AG04449 (cell line): ENCODE measurements around the gene SSBP3.

Experiments used
- CTCF ChIA-PET: fragments of 350-600 bp; formaldehyde crosslinking; extraction: SDS; loops from one replicate; lab custom pipeline; 2021; ENCODE audit warnings: antibody characterized with exemption; lab: Yijun Ruan, JAX
- POLR2A ChIA-PET: fragments of 400-600, 350-600 bp; formaldehyde crosslinking; extraction: SDS; loops from one replicate; lab custom pipeline; 2020; ENCODE audit warnings: antibody characterized with exemption, inconsistent platforms; lab: Yijun Ruan, JAX
- DNase-seq: peaks from one replicate; pipeline ENCODE4 v3.0.0-alpha.2; 2010; ENCODE audit warnings: low read depth, low spot score
- H3K4me3 ChIP-seq: 2 replicates; pipeline ENCODE4 v1.5.1; 2011; ENCODE audit warnings: low read depth, mild to moderate bottlenecking, control low read depth, low read length
- TF ChIP-seq, protein P1 (sequence below): IDR thresholded peaks from one replicate; pipeline ENCODE4 v1.5.1; 2011; ENCODE audit warnings: mild to moderate bottlenecking, moderate library complexity, low read length, control low read depth, inconsistent platforms; ENCODE audit not compliant: insufficient read depth; ENCODE audit errors: missing control alignments

The SSBP3 gene

DNA sequence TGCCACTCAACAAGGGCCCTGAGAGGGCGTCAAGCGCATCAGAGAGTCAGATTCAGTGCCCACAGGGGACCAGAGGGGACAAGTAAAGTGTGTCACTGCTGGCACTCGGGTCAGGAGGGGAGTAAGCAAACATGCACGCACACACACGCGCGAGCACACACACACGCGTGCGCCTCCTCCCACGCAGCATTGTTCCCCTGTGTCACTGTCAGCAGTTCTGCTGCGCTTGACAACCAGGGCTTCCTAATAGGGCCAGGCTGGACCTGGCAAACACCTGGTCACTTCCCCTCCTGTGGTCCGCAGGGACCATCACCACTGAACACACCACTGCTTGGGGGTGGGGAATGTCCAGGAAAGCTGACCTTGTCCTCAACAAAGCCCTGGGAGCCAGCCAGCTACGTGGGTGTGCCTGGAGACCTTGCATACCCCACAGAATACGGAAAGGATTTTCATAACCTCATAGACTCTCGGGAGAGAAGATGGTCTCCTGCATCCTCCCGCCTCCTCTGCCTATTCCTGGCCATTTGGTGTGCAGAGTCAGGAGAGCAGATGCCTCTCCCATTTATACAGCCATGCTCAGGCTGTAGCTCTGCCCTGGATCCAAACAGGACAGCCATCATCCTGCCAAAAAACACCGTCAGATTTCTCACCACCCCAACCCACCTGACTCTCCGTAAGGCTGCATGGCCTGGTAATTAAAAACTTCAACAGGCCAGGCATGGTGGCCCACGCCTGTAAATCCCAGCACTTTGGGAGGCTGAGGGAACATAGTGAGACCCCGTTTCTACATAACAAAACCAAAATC lies 73.2 kb downstream of the SSBP3 start:
- TF ChIP-seq, protein P1, sequence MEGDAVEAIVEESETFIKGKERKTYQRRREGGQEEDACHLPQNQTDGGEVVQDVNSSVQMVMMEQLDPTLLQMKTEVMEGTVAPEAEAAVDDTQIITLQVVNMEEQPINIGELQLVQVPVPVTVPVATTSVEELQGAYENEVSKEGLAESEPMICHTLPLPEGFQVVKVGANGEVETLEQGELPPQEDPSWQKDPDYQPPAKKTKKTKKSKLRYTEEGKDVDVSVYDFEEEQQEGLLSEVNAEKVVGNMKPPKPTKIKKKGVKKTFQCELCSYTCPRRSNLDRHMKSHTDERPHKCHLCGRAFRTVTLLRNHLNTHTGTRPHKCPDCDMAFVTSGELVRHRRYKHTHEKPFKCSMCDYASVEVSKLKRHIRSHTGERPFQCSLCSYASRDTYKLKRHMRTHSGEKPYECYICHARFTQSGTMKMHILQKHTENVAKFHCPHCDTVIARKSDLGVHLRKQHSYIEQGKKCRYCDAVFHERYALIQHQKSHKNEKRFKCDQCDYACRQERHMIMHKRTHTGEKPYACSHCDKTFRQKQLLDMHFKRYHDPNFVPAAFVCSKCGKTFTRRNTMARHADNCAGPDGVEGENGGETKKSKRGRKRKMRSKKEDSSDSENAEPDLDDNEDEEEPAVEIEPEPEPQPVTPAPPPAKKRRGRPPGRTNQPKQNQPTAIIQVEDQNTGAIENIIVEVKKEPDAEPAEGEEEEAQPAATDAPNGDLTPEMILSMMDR, result no peak
- H3K4me3 ChIP-seq, result no peak overlapping the region
- POLR2A ChIA-PET, result no interaction called here
- DNase-seq, result no peak
- CTCF ChIA-PET, result interaction anchor here (0.8 to 1.0 kb wide), 2 partner anchors 53 to 208 kb away, joined by 3 read pairs; no protein-coding TSS in a partner anchor

- ChIA-PET POLR2A (no interaction called here), CTCF (interaction anchor here (0.8 to 1.2 kb wide), 2 partner anchors 24 to 54 kb away, joined by 3 read pairs; no protein-coding TSS in a partner anchor)
- TF ChIP-seq, protein P1, result no peak
- H3K4me3 ChIP-seq, result no peak overlapping the region
- DNase-seq, result no peak
Measured at GRCh38 chr1:54331843-54332463, 74.2 kb downstream of the SSBP3 start.

DNA sequence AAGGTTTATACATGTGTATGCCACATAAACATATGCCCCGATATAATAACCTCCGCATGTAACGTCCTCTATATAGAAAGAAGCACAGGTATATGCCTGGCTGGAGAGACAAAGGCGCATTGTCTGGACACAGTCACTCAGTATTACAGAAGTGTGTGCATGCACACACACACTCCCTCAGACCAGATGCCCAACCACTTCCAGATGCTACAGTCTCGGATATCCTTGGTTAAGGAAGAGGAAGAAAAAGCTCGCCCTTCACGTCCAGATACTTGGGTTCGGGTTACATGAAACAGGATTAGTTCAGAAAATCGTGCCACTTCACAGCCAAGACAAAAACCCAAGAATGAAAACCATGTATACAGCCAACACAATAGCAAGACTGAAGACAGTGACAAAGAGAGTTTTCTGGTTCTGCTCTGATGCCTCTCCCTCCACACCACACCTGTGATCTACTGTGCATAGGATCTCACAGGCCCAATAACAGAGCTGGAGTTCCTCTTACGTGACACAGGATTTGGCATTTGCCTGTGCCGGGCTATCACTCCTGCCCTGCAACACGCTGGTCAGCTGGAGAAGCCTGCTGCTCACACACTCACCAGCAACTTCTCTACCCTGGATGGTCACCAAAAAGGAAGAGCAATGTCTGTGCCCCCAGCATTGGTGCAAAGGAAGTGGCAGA lies 75.0 kb downstream of the SSBP3 start:
- no peak overlapping the region for H3K4me3 ChIP-seq
- DNase-seq, result no peak
- POLR2A ChIA-PET, result no interaction called here
- TF ChIP-seq, protein P1, result no peak
- CTCF ChIA-PET, result interaction anchor here (1.2 kb wide), 1 partner anchor 24 kb away, joined by 3 read pairs; no protein-coding TSS in a partner anchor

DNA sequence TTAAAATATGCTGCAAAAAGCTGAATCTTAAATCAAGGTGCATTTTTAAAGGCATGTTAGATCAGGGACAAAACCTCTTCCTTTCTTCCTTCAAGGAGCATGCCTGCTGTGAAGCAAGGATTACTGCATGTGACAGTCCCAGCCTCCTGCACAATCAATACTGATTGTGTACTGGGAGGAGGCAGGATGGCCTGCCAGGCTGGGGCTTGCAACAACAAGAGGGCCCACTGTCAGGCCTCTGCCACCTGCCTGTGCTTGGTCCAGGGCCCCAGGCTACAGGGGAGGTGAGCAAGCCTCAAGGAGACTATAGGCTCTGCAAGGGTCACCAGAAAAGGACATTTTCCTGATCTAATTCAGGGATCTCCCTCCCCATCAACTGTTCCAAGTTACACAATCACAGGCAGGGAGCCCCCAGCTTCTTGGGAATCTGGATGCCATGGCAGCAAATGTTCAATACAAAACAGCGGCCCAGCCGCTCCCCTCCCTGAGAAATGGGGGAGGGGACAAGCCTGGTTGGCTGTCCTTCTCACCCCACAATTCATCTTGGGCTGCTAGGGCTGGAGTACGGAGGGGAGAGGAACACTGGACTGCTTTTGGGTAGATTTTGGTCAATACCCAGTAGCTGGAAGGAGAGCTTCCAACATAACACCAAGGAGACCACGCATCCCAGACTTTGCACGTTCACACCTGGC lies 76.7 kb downstream of the SSBP3 start:
- H3K4me3 ChIP-seq, result no peak overlapping the region
- TF ChIP-seq, protein P1, result no peak
- CTCF ChIA-PET, result interaction anchor here (1.3 kb wide), 2 partner anchors 55 to 208 kb away, joined by 3 read pairs; no protein-coding TSS in a partner anchor
- no peak for DNase-seq
- POLR2A ChIA-PET, result no interaction called here

GRCh38 chr1:54328066-54328636 lies 78.0 kb downstream of the SSBP3 start:
- CTCF ChIA-PET, result interaction anchor here (1.3 to 1.4 kb wide), 3 partner anchors 14 to 54 kb away, joined by 3 to 4 read pairs (median 3); no protein-coding TSS in a partner anchor
- POLR2A ChIA-PET, result no interaction called here
- no peak overlapping the region for H3K4me3 ChIP-seq

More at GRCh38 chr1:54328066-54328636, 78.0 kb downstream of the SSBP3 start:
- no peak for DNase-seq
- TF ChIP-seq, protein P1, result no peak
